Activated T-helper 17 cell treated with anti-CD3 and anti-CD28 coated beads, Interleukin-2, amount 50 U/mL, for 72 hours (primary cell): ENCODE data around the gene BPIFB6. TPM values are rescaled to one million over a fixed set of nuclear protein-coding genes. Genes with fewer than 3 reads are reported as not detected.

Source experiments
- ATAC-seq: fragments of 150-1000 bp; cut with Tn5 transposase; replicated peaks from 2 replicates; pipeline ENCODE4 v1.10.0; 2021; ENCODE audit warnings: mild to moderate bottlenecking, moderate library complexity
- H3K27ac Mint-ChIP-seq: one replicate; pipeline ENCODE4 v1.8.0; 2022; ENCODE audit warnings: mixed read lengths
- H3K27me3 Mint-ChIP-seq: one replicate; pipeline ENCODE4 v1.8.0; 2022; ENCODE audit warnings: mixed read lengths
- H3K36me3 Mint-ChIP-seq: one replicate; pipeline ENCODE4 v1.8.0; 2022; ENCODE audit warnings: low read depth, mild to moderate bottlenecking, mixed read lengths
- H3K4me1 Mint-ChIP-seq: one replicate; pipeline ENCODE4 v1.8.0; 2022; ENCODE audit warnings: mixed read lengths
- H3K4me3 Mint-ChIP-seq: one replicate; pipeline ENCODE4 v1.8.0; 2022; ENCODE audit warnings: mild to moderate bottlenecking, mixed read lengths
- H3K9me3 Mint-ChIP-seq: one replicate; pipeline ENCODE4 v1.8.0; 2022; ENCODE audit warnings: mixed read lengths
- total RNA-seq, 2 donors: library from RNA; stranded (reverse); gene quantifications; one replicate each; pipeline ENCODE4 v1.2.3, GENCODE V29; 2022

Gene BPIFB6
- total RNA-seq, 2 donors from 2014 or later, result not detected

DNA sequence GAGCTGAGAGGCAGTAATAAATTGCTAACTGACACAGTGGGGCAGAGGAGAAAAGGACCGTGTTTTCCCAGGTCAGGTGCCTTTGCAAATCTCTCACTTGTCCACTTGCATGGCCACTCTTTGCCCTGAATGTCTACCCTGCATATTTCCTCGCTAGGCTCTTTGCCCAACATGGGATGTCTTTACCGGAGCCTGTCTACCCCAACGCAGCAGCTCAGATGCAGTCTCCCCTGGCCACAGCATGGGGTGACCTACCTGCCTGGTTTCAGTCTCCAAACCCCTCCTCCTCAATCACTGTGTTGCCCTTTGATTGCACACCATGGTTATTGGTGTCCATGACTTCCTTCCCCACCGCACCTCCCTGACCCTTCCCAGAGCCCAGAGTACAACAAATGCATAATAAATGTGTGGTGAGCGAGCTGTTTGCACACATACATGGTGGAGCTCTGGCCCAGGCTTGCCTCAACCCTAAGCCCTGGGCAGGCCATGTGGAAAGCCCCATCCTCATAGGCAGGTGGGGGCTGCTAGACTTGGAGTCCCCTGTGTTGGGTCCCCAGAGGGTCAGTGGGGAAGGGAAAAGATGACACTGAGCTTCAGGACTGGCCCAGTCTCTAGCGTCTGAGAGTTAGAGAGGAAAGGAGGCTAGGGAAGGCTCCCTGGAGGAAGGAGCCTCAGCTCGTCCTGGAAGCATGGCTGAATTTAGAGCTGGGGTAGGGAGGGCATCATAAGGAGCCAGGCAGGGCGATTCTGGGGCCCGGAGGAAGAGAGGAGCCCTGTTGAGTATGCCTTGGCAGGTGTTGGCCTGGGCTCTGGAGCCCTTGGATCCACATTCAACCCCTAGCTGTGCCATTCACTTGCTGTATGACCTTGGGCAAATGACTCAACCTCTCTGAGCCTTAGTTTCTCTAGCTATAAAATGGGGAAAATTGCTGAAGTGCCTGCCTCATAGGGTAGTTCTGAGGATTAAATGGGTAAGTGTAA, 4.4 kb upstream of the BPIFB6 start:
- H3K9me3 Mint-ChIP-seq, result no peaks in the 10 kb centered on the region
- H3K27me3 Mint-ChIP-seq, result no peaks in the 10 kb centered on the region
- ATAC-seq, result no peak
- no peaks in the 10 kb centered on the region for H3K36me3 Mint-ChIP-seq
- H3K4me3 Mint-ChIP-seq, result no peak overlapping the region
- no peaks in the 10 kb centered on the region for H3K4me1 Mint-ChIP-seq
- no peak overlapping the region for H3K27ac Mint-ChIP-seq

DNA sequence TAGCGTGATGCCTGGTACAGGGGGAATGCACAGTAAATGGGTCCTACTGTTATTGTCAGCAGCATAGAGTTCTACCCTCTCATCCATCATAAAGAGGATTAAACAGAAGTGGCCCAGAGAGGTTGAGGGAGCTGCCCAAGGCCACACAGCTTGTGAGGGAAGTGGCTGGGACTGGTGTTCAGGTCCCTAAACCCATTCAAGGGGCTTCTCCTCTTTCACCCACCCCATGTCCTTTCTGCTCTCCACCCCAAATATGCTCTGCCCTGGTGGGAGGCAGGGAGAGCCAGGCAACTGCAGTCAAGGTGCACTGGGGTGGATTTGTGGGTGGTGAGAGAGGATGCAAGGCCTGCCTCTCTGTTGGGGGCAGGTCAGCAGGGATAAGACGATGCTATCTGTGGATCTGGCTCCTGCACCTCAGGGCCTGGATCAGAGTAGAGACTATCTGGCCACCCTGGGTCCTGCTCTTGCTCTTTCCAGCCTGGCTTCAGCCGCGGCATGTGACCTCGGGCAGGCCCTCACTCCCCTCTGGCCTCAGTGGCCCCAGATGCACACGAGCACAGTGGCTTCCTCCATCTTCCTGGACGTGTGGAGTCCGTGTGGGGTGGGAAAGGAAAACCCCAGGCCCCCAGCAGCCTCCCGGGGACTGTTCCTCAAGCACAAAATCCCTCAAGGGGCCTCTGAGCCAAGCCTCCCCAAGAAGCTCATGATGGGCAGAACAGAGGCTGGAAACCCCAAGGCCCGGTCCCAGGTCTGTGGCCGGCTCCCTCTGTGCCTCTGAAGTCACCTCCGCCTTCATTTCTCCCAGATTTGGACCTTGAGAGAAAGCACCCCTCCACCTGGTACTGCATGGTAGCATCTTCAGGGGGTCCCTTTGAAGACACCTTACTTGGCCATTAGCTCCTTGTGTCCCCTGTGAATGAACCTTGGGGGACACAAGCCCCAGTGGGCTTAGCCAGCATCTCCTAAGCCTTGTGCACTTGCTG, 3.4 kb upstream of the BPIFB6 start:
- Mint-ChIP-seq H3K4me3 (no peak overlapping the region), H3K4me1 (no peaks in the 10 kb centered on the region), H3K27me3 (no peaks in the 10 kb centered on the region), H3K9me3 (no peaks in the 10 kb centered on the region), H3K36me3 (no peaks in the 10 kb centered on the region), H3K27ac (no peak overlapping the region)
- no peak for ATAC-seq

DNA sequence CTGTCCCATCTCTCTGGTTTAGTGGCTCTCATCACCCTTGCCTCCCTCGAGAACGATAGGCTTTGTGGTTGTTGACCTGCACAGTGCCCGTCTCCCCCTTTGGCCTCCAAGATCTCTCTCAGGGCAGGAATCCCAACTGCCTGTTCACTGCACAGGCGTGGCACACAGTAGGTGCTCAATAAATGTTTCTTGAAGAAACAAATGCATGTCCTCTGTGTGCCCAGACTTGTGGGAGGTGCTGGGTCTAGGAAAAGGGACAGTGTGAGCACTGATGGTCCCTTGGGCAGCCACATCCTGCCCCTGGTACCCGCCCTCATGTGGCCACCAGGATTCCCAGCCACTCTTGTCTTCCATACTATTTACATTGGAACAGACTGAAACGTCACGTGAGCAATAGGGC, 2.6 kb upstream of the BPIFB6 start:
- Mint-ChIP-seq H3K36me3 (no peaks in the 10 kb centered on the region), H3K4me1 (no peaks in the 10 kb centered on the region), H3K27me3 (no peaks in the 10 kb centered on the region), H3K4me3 (no peak overlapping the region), H3K9me3 (no peaks in the 10 kb centered on the region), H3K27ac (no peak overlapping the region)
- no peak for ATAC-seq

DNA sequence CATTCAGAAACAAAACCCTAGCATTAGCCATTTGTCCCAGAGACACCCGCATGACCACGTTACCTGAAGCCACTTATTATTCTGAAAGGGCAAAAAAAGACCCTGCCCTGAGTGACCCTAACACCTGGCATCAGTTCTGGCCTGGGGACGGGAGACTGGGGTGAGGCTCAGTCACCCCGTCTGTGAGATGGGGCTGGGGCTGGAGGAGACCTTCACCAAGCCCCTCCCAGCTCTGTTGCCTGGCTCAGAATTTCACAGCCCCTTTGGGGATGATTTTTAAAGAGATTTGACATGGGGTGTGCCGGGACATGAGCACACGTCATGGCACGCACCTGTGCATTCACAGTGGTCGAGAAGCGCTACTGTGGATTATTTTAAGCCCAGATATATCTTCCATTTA, 1.4 kb upstream of the BPIFB6 start:
- Mint-ChIP-seq H3K4me3 (no peak overlapping the region), H3K9me3 (no peaks in the 10 kb centered on the region), H3K27me3 (no peaks in the 10 kb centered on the region), H3K4me1 (no peaks in the 10 kb centered on the region), H3K36me3 (no peaks in the 10 kb centered on the region), H3K27ac (no peak overlapping the region)
- ATAC-seq, result no peak

DNA sequence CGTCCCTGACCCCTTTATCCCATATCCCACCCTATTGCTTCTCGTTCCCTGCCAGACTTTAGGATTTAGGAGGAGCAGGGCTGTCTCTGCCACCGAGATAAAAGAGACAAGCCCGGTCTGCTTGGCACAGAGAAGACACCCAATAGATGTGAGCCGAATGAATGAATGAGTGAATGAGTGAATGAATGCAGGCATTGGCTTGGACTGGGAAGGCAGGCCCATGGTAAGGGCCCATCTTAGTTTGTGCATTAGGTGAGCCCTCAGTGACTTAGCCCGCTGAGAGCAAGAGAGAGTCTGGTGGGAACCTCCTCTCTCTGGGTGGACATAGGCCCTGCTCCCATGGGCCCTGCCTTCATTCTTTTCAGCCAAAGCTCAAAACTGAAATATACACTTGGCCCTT, 879 bp upstream of the BPIFB6 start:
- Mint-ChIP-seq H3K36me3 (no peaks in the 10 kb centered on the region), H3K4me1 (no peaks in the 10 kb centered on the region), H3K27me3 (no peaks in the 10 kb centered on the region), H3K4me3 (no peak overlapping the region), H3K27ac (no peak overlapping the region), H3K9me3 (no peaks in the 10 kb centered on the region)
- ATAC-seq, result no peak

DNA sequence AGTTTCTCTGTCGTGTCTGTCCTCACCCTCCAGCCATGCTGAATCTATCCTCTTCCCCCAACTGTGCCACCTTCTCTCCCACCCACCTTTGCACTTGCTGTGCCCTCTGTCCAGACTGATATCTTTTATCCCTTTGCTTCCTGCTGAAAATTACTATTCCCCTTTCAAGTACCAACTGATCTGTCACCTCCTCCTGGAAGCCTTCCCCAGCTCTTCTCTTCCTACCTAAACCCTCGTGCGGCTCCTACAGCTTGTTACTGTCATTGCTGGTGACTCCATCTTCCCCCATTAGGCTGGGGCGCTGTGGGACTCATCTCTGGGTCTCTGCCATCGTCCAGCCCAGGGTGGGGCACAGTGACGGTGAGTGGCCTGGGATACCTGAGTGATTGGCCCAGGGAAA, 1.1 kb downstream of the BPIFB6 start:
- no peaks in the 10 kb centered on the region for H3K9me3 Mint-ChIP-seq
- no peak overlapping the region for H3K27ac Mint-ChIP-seq

DNA sequence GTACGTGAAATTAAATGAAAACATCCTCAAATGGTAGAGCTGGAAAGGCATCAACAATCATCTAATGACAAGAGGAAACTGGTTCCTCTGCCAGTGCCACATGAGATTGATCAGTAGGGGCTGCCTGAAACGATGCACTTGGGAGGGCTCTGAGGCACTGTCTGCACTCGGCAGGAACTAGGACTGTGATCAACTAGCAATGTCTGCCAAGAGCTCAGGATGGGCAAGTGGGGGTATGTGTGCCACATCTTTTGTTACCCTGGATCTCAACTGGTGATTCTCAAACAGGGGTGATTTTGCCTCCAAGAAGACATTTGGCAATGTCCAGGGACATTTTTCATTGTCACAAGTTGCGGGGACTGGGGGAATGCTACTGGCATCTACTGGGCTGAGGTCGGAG, 1.9 kb downstream of the BPIFB6 start:
- Mint-ChIP-seq H3K4me3 (no peak overlapping the region), H3K9me3 (no peaks in the 10 kb centered on the region), H3K36me3 (no peaks in the 10 kb centered on the region), H3K27ac (no peak overlapping the region), H3K4me1 (no peaks in the 10 kb centered on the region), H3K27me3 (no peaks in the 10 kb centered on the region)
- ATAC-seq, result no peak

More for the DNA sequence above, 1.1 kb downstream of the BPIFB6 start:
- Mint-ChIP-seq H3K4me1 (no peaks in the 10 kb centered on the region), H3K27me3 (no peaks in the 10 kb centered on the region), H3K36me3 (no peaks in the 10 kb centered on the region), H3K4me3 (no peak overlapping the region)
- ATAC-seq, result no peak

DNA sequence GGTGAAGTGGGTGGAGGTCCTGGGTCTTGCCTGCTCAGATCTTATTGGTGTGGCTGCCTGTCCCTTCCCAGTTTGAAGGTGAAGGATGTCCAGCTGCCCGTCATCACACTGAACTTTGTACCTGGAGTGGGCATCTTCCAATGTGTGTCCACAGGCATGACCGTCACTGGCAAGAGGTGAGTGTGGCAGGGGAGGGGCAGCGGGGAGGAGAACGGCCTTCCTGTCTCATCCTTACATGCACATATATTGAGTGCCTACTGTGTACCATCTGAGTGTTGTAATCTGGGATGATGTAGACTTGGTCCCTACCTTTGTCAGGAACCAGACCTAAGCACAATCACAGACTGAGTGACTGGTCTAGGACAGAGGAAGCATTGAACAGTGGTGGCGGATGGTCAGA, 2.7 kb downstream of the BPIFB6 start:
- Mint-ChIP-seq H3K36me3 (no peaks in the 10 kb centered on the region), H3K9me3 (no peaks in the 10 kb centered on the region), H3K27ac (no peak overlapping the region), H3K4me3 (no peak overlapping the region), H3K4me1 (no peaks in the 10 kb centered on the region), H3K27me3 (no peaks in the 10 kb centered on the region)
- ATAC-seq, result no peak

DNA sequence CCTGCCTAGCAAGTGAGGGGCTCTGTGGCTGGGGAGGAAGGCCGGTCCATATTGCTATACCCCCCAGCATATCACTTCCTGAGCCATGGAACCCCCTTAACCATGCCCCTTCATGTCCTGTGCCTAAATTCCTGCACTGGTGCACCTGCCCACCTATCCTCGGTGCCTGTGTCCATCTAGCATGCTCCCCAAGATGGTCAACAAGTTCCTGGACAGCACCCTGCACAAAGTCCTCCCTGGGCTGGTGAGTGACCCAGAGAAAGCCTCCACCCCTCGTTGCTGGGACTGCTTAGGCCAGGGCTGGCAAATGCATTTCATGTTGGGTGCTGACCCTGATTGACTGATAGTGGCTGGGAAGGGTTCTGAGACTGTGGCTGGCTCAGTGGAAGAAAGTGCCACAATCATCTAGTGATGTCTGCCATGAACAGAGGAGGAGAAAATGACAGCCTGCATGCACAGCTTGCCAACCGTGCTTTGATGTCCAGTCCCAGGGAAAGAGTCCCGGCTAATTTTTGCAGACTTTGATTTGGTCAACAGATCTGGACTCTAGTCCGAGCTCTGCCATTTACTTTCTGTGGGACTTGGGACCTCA, 3.5 kb downstream of the BPIFB6 start:
- ATAC-seq, result no peak
- H3K27me3 Mint-ChIP-seq, result no peaks in the 10 kb centered on the region
- no peaks in the 10 kb centered on the region for H3K36me3 Mint-ChIP-seq
- H3K27ac Mint-ChIP-seq, result no peak overlapping the region
- H3K4me3 Mint-ChIP-seq, result no peak overlapping the region
- no peaks in the 10 kb centered on the region for H3K4me1 Mint-ChIP-seq
- H3K9me3 Mint-ChIP-seq, result no peaks in the 10 kb centered on the region

DNA sequence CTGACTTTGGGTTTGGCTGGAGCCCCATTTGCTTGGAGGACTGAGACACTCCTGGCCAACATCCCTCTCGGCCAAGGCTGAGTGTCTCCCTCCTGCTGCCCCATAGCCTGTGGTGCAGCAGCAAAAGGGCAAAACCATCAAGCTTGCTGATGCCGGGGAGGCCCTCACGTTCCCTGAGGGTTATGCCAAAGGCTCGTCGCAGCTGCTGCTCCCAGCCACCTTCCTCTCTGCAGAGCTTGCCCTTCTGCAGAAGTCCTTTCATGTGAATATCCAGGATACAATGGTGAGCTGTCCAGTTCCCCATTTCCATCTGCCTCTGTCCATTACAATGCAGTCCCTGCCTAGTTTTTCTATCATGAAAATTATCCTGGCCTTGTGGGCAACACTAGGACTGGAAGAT, 6.0 kb downstream of the BPIFB6 start:
- no peak for ATAC-seq
- Mint-ChIP-seq H3K36me3 (no peaks in the 10 kb centered on the region), H3K4me3 (no peak overlapping the region), H3K9me3 (no peaks in the 10 kb centered on the region), H3K27ac (no peak overlapping the region), H3K27me3 (no peaks in the 10 kb centered on the region), H3K4me1 (no peaks in the 10 kb centered on the region)

DNA sequence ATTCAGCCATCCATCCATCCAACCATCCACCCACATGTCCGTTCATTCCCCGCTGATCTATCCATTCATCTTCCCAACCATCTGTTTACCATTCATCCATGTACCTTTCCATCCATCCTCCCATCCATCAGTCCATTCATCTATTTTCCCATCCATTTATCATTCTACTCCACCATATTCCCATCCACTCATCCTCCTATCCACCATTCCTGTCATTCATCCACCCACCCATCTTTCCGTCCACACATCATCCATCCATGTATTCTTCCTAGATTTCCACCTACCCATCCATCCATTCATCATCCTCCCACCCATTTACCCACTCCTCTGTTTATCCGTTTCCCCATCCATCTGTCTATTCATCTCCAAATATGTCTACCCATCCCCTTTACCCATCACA, 6.8 kb downstream of the BPIFB6 start:
- ATAC-seq, result no peak
- H3K4me3 Mint-ChIP-seq, result no peak overlapping the region
- no peaks in the 10 kb centered on the region for H3K4me1 Mint-ChIP-seq
- no peaks in the 10 kb centered on the region for H3K36me3 Mint-ChIP-seq
- H3K27ac Mint-ChIP-seq, result no peak overlapping the region
- H3K9me3 Mint-ChIP-seq, result no peaks in the 10 kb centered on the region
- H3K27me3 Mint-ChIP-seq, result no peaks in the 10 kb centered on the region

DNA sequence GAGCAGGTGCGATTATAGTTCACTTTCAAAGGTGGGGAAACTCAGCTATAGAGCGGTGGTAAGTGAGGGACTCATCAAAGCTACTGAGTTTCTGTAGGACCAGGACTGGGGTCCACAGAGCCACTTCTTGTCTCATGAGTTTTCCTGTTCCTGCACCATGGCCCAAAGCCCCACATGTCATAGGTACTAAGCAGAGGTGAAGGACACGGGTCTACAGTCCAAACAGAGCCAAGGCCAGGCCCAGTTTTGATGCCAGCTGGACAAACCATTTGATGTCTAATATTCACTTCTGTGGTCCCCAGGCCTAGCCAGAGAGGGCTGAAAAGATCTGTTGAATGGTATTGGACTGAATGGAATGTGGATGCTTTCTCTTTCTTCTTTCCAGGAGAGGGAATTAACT, 11.0 kb downstream of the BPIFB6 start:
- Mint-ChIP-seq H3K27me3 (no peaks in the 10 kb centered on the region), H3K4me1 (no peaks in the 10 kb centered on the region), H3K9me3 (peaks cover 7% of the 10 kb centered on the region), H3K27ac (no peak overlapping the region), H3K4me3 (no peak overlapping the region), H3K36me3 (no peaks in the 10 kb centered on the region)
- ATAC-seq, result no peak

DNA sequence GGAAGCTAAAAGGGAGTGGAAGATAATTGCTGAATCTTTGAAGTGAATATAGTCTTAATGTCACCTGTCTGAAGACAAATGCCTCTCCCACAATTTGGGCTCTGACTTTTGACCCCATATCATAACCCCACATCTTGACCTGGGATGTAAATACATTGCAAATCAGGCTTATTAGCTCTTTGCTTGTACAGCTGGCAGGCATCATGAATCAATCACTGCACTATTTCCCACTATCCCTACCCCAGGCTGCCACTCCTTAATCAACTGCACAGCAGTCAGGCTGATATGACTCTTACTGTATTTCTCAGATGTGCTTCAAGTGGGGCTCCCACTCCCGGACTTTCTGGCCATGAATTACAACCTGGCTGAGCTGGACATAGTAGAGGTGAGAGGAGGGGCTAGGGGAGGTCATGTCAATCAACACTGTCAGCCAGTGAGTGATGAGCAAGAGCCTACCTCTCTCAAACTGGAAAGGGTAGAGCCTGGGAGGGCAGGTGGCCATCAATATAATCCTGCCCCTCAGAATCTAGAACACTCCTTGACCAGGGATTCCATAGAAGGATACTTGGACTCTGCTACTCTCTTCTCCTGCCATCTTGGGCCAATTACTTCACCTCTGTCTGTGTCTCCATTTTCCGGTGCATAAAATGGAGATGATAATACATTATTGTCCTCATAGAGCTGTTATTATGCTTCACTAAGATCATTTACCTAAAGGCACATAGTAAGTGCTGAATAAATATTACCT, 11.7 kb downstream of the BPIFB6 start:
- Mint-ChIP-seq H3K4me3 (no peak overlapping the region), H3K9me3 (peaks cover 7% of the 10 kb centered on the region), H3K36me3 (no peaks in the 10 kb centered on the region), H3K27ac (no peak overlapping the region), H3K4me1 (no peaks in the 10 kb centered on the region), H3K27me3 (no peaks in the 10 kb centered on the region)
- no peak for ATAC-seq

DNA sequence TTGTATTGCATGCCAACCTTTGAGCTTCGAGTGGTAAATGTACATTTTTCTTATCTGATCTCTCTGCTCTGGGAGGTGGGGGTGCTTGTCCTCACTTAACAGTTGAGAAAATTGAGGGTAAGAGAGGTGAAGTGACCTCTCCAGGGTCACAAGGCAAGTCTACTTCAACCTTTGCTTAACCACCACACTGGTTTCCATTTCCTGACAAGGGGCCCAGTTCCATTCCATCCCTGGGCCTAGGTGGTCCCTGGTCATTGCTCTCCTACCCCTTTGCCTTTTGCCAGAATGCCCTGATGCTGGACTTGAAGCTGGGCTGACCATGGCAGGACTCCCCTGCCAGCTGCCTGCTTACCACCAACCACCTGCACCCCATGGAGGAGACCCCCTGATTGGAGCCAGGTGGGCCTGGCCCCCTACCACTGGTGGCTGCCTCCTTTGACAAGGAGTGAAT, 12.3 kb downstream of the BPIFB6 start:
- ATAC-seq, result no peak
- Mint-ChIP-seq H3K9me3 (peaks cover 7% of the 10 kb centered on the region), H3K4me1 (no peaks in the 10 kb centered on the region), H3K27ac (no peak overlapping the region), H3K36me3 (no peaks in the 10 kb centered on the region), H3K4me3 (no peak overlapping the region), H3K27me3 (no peaks in the 10 kb centered on the region)
